GM23338 (cell line): Measurements from ENCODE around the gene IRX5. TPM values are rescaled to one million over a fixed set of nuclear protein-coding genes. Genes with fewer than 3 reads are reported as not detected.

Experiments used
- ATAC-seq: fragments of 200-7000 bp; cut with Tn5 transposase; 3 replicates; pipeline ENCODE4 v1.9.1; 2020
- DNase-seq: peaks from one replicate; pipeline ENCODE4 v3.0.0-alpha.2; 2015; ENCODE audit warnings: low spot score
- H2AFZ ChIP-seq: fragments of 200-600 bp; sonication (generic); 2 replicates; pipeline ENCODE4 v1.8.0; 2016; ENCODE audit warnings: antibody characterized with exemption, mild to moderate bottlenecking, moderate library complexity
- H3F3A ChIP-seq: fragments of 200-600 bp; sonication (generic); replicated peaks from 2 replicates; pipeline ENCODE4 v1.8.0; 2017; ENCODE audit warnings: antibody characterized with exemption, mixed run types, low read depth
- H3K27ac ChIP-seq: fragments of 200-600 bp; sonication (generic); 2 replicates; pipeline ENCODE4 v1.6.1; 2016; ENCODE audit warnings: low read depth
- H3K27me3 ChIP-seq: fragments of 200-600 bp; sonication (generic); 2 replicates; pipeline ENCODE4 v1.8.0; 2016; ENCODE audit warnings: mild to moderate bottlenecking, mixed run types, moderate library complexity; ENCODE audit not compliant: insufficient read depth
- H3K36me3 ChIP-seq: fragments of 200-600 bp; sonication (generic); 2 replicates; pipeline ENCODE4 v1.8.0; 2016; ENCODE audit warnings: mild to moderate bottlenecking; ENCODE audit not compliant: insufficient read depth
- H3K4me1 ChIP-seq: fragments of 200-600 bp; sonication (generic); 2 replicates; pipeline ENCODE4 v1.8.0; 2016; ENCODE audit warnings: mild to moderate bottlenecking, moderate library complexity; ENCODE audit not compliant: insufficient read depth
- H3K4me2 ChIP-seq: fragments of 200-600 bp; sonication (generic); 2 replicates; pipeline ENCODE4 v1.7.1; 2017; ENCODE audit warnings: mixed run types
- H3K4me3 ChIP-seq: fragments of 200-600 bp; sonication (generic); 2 replicates; pipeline ENCODE4 v1.6.1; 2016; ENCODE audit warnings: mixed run types
- H3K79me2 ChIP-seq: fragments of 200-600 bp; sonication (generic); replicated peaks from 2 replicates; pipeline ENCODE4 v1.8.0; 2017; ENCODE audit warnings: mild to moderate bottlenecking; ENCODE audit not compliant: insufficient read depth
- H3K9me2 ChIP-seq: fragments of 200-600 bp; sonication (generic); 2 replicates; pipeline ENCODE4 v1.8.0; 2017; ENCODE audit not compliant: insufficient read depth
- H4K20me1 ChIP-seq: fragments of 200-600 bp; sonication (generic); replicated peaks from 2 replicates; pipeline ENCODE4 v1.8.0; 2017; ENCODE audit warnings: mild to moderate bottlenecking; ENCODE audit not compliant: insufficient read depth
- H3K27ac Mint-ChIP-seq: 2 replicates; pipeline ENCODE4 v1.8.0; 2020; ENCODE audit warnings: inconsistent platforms, mild to moderate bottlenecking, moderate library complexity, mixed read lengths
- H3K27me3 Mint-ChIP-seq: 3 replicates; pipeline ENCODE4 v1.8.0; 2022; ENCODE audit warnings: low read depth, mild to moderate bottlenecking, moderate library complexity, mixed read lengths, inconsistent platforms; ENCODE audit not compliant: insufficient read depth, poor library complexity
- H3K36me3 Mint-ChIP-seq: 3 replicates; pipeline ENCODE4 v1.8.0; 2021; ENCODE audit warnings: low read depth, mild to moderate bottlenecking, inconsistent platforms, moderate library complexity, mixed read lengths
- H3K4me1 Mint-ChIP-seq: 3 replicates; pipeline ENCODE4 v1.8.0; 2020; ENCODE audit warnings: mild to moderate bottlenecking, inconsistent platforms, mixed read lengths
- H3K4me3 Mint-ChIP-seq: 3 replicates; pipeline ENCODE4 v1.8.0; 2021; ENCODE audit warnings: moderate library complexity, mild to moderate bottlenecking, inconsistent platforms, mixed read lengths
- H3K9me3 Mint-ChIP-seq: 3 replicates; pipeline ENCODE4 v1.8.0; 2020; ENCODE audit warnings: moderate library complexity, mild to moderate bottlenecking, inconsistent platforms, mixed read lengths
- CREB1 ChIP-seq: fragments of 250-450 bp; sonication (Bioruptor Pico); IDR thresholded peaks from 2 replicates; pipeline ENCODE4 v1.5.0; 2020; ENCODE audit warnings: low read depth, mild to moderate bottlenecking, moderate library complexity
- CTCF ChIP-seq, 2 experiments: fragments of 200-600 bp in 1 of 2; sonication (generic) in 1 of 2; conservative IDR thresholded peaks; 2 replicates each; pipeline versions ENCODE4 v1.5.1 to v1.6.1; 2016 to 2017; ENCODE audit warnings: antibody characterized with exemption in 2 of 2, low read depth in 2 of 2, mild to moderate bottlenecking in 2 of 2, moderate library complexity in 1 of 2
- ETS1 ChIP-seq: IDR thresholded peaks from 2 replicates; pipeline ENCODE4 v1.6.1; 2016; ENCODE audit warnings: antibody characterized with exemption
- EZH2 ChIP-seq: fragments of 200-600 bp; sonication (generic); IDR thresholded peaks from one replicate; pipeline ENCODE4 v1.8.0; 2017; ENCODE audit warnings: antibody characterized with exemption, mild to moderate bottlenecking, low read depth; ENCODE audit not compliant: unreplicated experiment
- EZH2phosphoT487 ChIP-seq: fragments of 200-600 bp; sonication (generic); IDR thresholded peaks from one replicate; pipeline ENCODE4 v1.8.1; 2018; ENCODE audit warnings: antibody characterized with exemption; ENCODE audit not compliant: unreplicated experiment
- JUNB ChIP-seq: IDR thresholded peaks from one replicate; pipeline ENCODE4 v1.6.1; 2016; ENCODE audit warnings: antibody characterized with exemption; ENCODE audit not compliant: unreplicated experiment
- POLR2AphosphoS5 ChIP-seq: IDR thresholded peaks from 2 replicates; pipeline ENCODE4 v1.6.1; 2016; ENCODE audit warnings: antibody characterized with exemption, low read depth
- STAT1 ChIP-seq: IDR thresholded peaks from one replicate; pipeline ENCODE4 v1.6.1; 2016; ENCODE audit warnings: antibody characterized with exemption; ENCODE audit not compliant: unreplicated experiment
- ZNF114 ChIP-seq: fragments of 250-450 bp; sonication (Bioruptor Pico); IDR thresholded peaks from 2 replicates; pipeline ENCODE4 v1.5.0; 2020; ENCODE audit warnings: mild to moderate bottlenecking, moderate library complexity
- ZNF331 ChIP-seq: fragments of 250-450 bp; sonication (Bioruptor Pico); IDR thresholded peaks from 2 replicates; pipeline ENCODE4 v1.5.0; 2020; ENCODE audit warnings: low read depth, mild to moderate bottlenecking, moderate library complexity
- polyA plus RNA-seq: library from polyadenylated mRNA; unstranded; fragments of >200 nt; fragmentation: Nextera tagmentation; extraction: Ambion mirVana; gene quantifications from 2 replicates; pipeline ENCODE4 v1.2.1, GENCODE V29; 2016
- total RNA-seq: library from RNA; depleted of rRNA; stranded (reverse); fragments of >200 nt; shearing (Covaris generic); gene quantifications from 2 replicates; pipeline ENCODE4 v1.2.3, GENCODE V29; 2014
- TF ChIP-seq, protein P1 (sequence below): IDR thresholded peaks from one replicate; pipeline ENCODE4 v1.6.1; 2018; ENCODE audit warnings: antibody characterized with exemption; ENCODE audit not compliant: unreplicated experiment
- TF ChIP-seq, protein P2 (sequence below): fragments of 250-450 bp; sonication (Bioruptor Pico); IDR thresholded peaks from 2 replicates; pipeline ENCODE4 v1.5.0; 2020; ENCODE audit warnings: mild to moderate bottlenecking, moderate library complexity

Gene IRX5
- total and polyA plus RNA-seq, 2 experiments from 2014 or later = 0.07 to 0.39 TPM

- TF ChIP-seq, protein P1, sequence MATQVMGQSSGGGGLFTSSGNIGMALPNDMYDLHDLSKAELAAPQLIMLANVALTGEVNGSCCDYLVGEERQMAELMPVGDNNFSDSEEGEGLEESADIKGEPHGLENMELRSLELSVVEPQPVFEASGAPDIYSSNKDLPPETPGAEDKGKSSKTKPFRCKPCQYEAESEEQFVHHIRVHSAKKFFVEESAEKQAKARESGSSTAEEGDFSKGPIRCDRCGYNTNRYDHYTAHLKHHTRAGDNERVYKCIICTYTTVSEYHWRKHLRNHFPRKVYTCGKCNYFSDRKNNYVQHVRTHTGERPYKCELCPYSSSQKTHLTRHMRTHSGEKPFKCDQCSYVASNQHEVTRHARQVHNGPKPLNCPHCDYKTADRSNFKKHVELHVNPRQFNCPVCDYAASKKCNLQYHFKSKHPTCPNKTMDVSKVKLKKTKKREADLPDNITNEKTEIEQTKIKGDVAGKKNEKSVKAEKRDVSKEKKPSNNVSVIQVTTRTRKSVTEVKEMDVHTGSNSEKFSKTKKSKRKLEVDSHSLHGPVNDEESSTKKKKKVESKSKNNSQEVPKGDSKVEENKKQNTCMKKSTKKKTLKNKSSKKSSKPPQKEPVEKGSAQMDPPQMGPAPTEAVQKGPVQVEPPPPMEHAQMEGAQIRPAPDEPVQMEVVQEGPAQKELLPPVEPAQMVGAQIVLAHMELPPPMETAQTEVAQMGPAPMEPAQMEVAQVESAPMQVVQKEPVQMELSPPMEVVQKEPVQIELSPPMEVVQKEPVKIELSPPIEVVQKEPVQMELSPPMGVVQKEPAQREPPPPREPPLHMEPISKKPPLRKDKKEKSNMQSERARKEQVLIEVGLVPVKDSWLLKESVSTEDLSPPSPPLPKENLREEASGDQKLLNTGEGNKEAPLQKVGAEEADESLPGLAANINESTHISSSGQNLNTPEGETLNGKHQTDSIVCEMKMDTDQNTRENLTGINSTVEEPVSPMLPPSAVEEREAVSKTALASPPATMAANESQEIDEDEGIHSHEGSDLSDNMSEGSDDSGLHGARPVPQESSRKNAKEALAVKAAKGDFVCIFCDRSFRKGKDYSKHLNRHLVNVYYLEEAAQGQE = no peak
Observed at GRCh38 chr16:54932737-54933254, 2.1 kb downstream of the IRX5 start (continued).

DNA sequence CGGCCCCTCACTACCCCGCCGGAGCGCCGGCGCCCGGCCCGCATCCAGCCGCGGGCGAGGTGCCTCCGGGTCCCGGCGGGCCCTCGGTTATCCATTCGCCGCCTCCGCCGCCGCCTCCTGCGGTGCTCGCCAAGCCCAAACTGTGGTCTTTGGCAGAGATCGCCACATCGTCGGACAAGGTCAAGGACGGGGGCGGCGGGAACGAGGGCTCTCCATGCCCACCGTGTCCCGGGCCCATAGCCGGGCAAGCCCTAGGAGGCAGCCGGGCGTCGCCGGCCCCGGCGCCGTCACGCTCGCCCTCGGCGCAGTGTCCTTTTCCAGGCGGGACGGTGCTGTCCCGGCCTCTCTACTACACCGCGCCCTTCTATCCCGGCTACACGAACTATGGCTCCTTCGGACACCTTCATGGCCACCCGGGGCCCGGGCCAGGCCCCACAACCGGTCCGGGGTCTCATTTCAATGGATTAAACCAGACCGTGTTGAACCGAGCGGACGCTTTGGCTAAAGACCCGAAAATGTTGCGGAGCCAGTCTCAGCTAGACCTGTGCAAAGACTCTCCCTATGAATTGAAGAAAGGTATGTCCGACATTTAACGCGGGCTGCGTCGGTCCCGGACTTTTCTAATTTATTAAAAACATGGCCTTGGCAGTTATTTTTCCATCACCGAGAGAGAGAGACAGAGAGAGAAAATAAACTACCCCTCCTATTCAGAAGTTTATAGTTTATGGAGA lies 2.8 kb downstream of the IRX5 start:
- Histone ChIP-seq H3K9me2 (no peaks in the 10 kb centered on the region), H3F3A (peaks cover 26% of the 10 kb centered on the region), H3K27ac (no peak overlapping the region), H3K27me3 (peaks cover 91% of the 10 kb centered on the region), H4K20me1 (peaks cover 11% of the 10 kb centered on the region; the same call in 1 of the 2 replicates), H3K4me1 (peaks cover 44% of the 10 kb centered on the region), H3K36me3 (no peaks in the 10 kb centered on the region), H2AFZ (no peak overlapping the region), H3K4me2 (peak overlapping the region; percentile 76), H3K4me3 (peak overlapping the region; percentile 79), H3K79me2 (no peaks in the 10 kb centered on the region)
- ATAC-seq (no peak), DNase-seq (peak; percentile 41)
- Mint-ChIP-seq H3K4me3 (peak overlapping the region; percentile 60), H3K4me1 (peaks cover 39% of the 10 kb centered on the region), H3K9me3 (0 out of 3 replicates have a peak, but pooled peaks cover 2% of the 10 kb centered on the region), H3K36me3 (no peaks in the 10 kb centered on the region), H3K27ac (no peak overlapping the region), H3K27me3 (peaks cover 84% of the 10 kb centered on the region)
- TF ChIP-seq, protein P2, sequence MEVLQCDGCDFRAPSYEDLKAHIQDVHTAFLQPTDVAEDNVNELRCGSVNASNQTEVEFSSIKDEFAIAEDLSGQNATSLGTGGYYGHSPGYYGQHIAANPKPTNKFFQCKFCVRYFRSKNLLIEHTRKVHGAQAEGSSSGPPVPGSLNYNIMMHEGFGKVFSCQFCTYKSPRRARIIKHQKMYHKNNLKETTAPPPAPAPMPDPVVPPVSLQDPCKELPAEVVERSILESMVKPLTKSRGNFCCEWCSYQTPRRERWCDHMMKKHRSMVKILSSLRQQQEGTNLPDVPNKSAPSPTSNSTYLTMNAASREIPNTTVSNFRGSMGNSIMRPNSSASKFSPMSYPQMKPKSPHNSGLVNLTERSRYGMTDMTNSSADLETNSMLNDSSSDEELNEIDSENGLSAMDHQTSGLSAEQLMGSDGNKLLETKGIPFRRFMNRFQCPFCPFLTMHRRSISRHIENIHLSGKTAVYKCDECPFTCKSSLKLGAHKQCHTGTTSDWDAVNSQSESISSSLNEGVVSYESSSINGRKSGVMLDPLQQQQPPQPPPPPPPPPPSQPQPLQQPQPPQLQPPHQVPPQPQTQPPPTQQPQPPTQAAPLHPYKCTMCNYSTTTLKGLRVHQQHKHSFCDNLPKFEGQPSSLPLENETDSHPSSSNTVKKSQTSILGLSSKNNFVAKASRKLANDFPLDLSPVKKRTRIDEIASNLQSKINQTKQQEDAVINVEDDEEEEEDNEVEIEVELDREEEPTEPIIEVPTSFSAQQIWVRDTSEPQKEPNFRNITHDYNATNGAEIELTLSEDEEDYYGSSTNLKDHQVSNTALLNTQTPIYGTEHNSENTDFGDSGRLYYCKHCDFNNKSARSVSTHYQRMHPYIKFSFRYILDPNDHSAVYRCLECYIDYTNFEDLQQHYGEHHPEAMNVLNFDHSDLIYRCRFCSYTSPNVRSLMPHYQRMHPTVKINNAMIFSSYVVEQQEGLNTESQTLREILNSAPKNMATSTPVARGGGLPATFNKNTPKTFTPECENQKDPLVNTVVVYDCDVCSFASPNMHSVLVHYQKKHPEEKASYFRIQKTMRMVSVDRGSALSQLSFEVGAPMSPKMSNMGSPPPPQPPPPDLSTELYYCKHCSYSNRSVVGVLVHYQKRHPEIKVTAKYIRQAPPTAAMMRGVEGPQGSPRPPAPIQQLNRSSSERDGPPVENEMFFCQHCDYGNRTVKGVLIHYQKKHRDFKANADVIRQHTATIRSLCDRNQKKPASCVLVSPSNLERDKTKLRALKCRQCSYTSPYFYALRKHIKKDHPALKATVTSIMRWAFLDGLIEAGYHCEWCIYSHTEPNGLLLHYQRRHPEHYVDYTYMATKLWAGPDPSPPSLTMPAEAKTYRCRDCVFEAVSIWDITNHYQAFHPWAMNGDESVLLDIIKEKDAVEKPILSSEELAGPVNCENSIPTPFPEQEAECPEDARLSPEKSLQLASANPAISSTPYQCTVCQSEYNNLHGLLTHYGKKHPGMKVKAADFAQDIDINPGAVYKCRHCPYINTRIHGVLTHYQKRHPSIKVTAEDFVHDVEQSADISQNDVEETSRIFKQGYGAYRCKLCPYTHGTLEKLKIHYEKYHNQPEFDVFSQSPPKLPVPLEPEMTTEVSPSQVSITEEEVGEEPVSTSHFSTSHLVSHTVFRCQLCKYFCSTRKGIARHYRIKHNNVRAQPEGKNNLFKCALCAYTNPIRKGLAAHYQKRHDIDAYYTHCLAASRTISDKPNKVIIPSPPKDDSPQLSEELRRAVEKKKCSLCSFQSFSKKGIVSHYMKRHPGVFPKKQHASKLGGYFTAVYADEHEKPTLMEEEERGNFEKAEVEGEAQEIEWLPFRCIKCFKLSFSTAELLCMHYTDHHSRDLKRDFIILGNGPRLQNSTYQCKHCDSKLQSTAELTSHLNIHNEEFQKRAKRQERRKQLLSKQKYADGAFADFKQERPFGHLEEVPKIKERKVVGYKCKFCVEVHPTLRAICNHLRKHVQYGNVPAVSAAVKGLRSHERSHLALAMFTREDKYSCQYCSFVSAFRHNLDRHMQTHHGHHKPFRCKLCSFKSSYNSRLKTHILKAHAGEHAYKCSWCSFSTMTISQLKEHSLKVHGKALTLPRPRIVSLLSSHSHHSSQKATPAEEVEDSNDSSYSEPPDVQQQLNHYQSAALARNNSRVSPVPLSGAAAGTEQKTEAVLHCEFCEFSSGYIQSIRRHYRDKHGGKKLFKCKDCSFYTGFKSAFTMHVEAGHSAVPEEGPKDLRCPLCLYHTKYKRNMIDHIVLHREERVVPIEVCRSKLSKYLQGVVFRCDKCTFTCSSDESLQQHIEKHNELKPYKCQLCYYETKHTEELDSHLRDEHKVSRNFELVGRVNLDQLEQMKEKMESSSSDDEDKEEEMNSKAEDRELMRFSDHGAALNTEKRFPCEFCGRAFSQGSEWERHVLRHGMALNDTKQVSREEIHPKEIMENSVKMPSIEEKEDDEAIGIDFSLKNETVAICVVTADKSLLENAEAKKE = no peak
- TF ChIP-seq CREB1 (CRISPR knock-in tag) = no peak
- no peak for TF ChIP-seq POLR2AphosphoS5
- no peak for TF ChIP-seq JUNB
- TF ChIP-seq ZNF331 (CRISPR knock-in tag) = no peak
- no peak for TF ChIP-seq STAT1
- no peak for TF ChIP-seq ZNF114
- peak; percentile 97 for TF ChIP-seq EZH2phosphoT487
- no peak for TF ChIP-seq CTCF (conservative IDR thresholded peaks at IDR 0.05; ENCODE audit: low read depth in 2 of 2)
- peak; percentile 99 for TF ChIP-seq EZH2
- no peak for TF ChIP-seq ETS1
